Right ventricle myocardium inferior (tissue), 1 donor: ENCODE measurements around the gene CARS1. TPM values are rescaled to one million over a fixed set of nuclear protein-coding genes. Genes with fewer than 3 reads are reported as not detected.

Source experiments
- ATAC-seq: fragments of 200-7000 bp; cut with Tn5 transposase; one replicate; pipeline ENCODE4 v1.9.1; 2020; ENCODE audit warnings: mild to moderate bottlenecking, moderate library complexity
- DNase-seq: peaks from one replicate; pipeline ENCODE4 v3.0.0; 2021; ENCODE audit errors: missing footprints
- intact Hi-C: fragments of 100-400 bp; cut with DNase I; formaldehyde crosslinking; loops from one replicate; pipeline ENCODE4 v1.11.0; 2022
- total RNA-seq: library from RNA; stranded (reverse); fragmentation: NEBNext Ultra II Directional; extraction: Animal tissue kit (Norgen Biotek cat#: 25700); gene quantifications from one replicate; pipeline ENCODE4 v1.2.1, GENCODE V29; 2021
- donor health status: DM: no; HTN: yes; CAD: no; lungs with severe emphysema.

CARS1 gene
- total RNA-seq, 1 donor from 2014 or later, result 17.2 TPM

GRCh38 chr11:2983908-2984307 is 73.3 kb downstream of the CARS1 start:
- DNase-seq, result no peak
- intact Hi-C loops, result no loop called here
- ATAC-seq, result no peak

- DNase-seq, result no peak
- ATAC-seq, result peak; percentile 12
- intact Hi-C loops, result no loop called here
Measured at GRCh38 chr11:2982214-2982613, 75.0 kb downstream of the CARS1 start.

- intact Hi-C loops, result no loop called here
- ATAC-seq (no peak), DNase-seq (no peak)
Measured at GRCh38 chr11:2981130-2981529, 76.1 kb downstream of the CARS1 start.

GRCh38 chr11:2980168-2980840 is 76.9 kb downstream of the CARS1 start:
- no peak for ATAC-seq
- DNase-seq, result no peak
- intact Hi-C loops, result no loop called here

GRCh38 chr11:2977113-2977512 is 80.1 kb downstream of the CARS1 start:
- DNase-seq, result no peak
- intact Hi-C loops, result loop anchor here (5.0 kb wide), 1 partner anchor 45 kb away; no protein-coding TSS in a partner anchor
- ATAC-seq, result no peak

GRCh38 chr11:2976294-2977063 is 80.7 kb downstream of the CARS1 start:
- intact Hi-C loops, result loop anchor here (5.0 kb wide), 1 partner anchor 46 kb away; no protein-coding TSS in a partner anchor
- ATAC-seq (no peak), DNase-seq (no peak)

GRCh38 chr11:2975594-2975993 is 81.6 kb downstream of the CARS1 start:
- peak; percentile 74 for ATAC-seq
- no peak for DNase-seq
- intact Hi-C loops, result loop anchor here (5.0 kb wide), 1 partner anchor 47 kb away; no protein-coding TSS in a partner anchor

- DNase-seq, result no peak
- intact Hi-C loops, result no loop called here
- no peak for ATAC-seq
Measured at GRCh38 chr11:2974272-2974671, 83.0 kb downstream of the CARS1 start.

- DNase-seq (no peak), ATAC-seq (no peak)
- intact Hi-C loops, result no loop called here
Measured at GRCh38 chr11:2968341-2968900, 88.8 kb downstream of the CARS1 start.

GRCh38 chr11:2964782-2965181 is 92.4 kb downstream of the CARS1 start:
- DNase-seq (no peak), ATAC-seq (no peak)
- intact Hi-C loops, result no loop called here

- intact Hi-C loops, result no loop called here
- ATAC-seq, result no peak
- DNase-seq, result no peak
Measured at GRCh38 chr11:2963761-2964160, 93.5 kb downstream of the CARS1 start.

GRCh38 chr11:2963112-2963754 is 94.0 kb downstream of the CARS1 start:
- ATAC-seq, result no peak

GRCh38 chr11:2961080-2961479 is 96.1 kb downstream of the CARS1 start:
- no peak for ATAC-seq
- DNase-seq, result no peak
- intact Hi-C loops, result no loop called here

More at GRCh38 chr11:2963112-2963754, 94.0 kb downstream of the CARS1 start:
- intact Hi-C loops, result no loop called here
- no peak for DNase-seq

- intact Hi-C loops, result no loop called here
- ATAC-seq (peak; percentile 22), DNase-seq (no peak)
Measured at GRCh38 chr11:2960139-2960538, 97.1 kb downstream of the CARS1 start.

GRCh38 chr11:2958251-2958650 is 99.0 kb downstream of the CARS1 start:
- intact Hi-C loops, result no loop called here
- DNase-seq (no peak), ATAC-seq (no peak)

GRCh38 chr11:2955906-2956476 is 101.2 kb downstream of the CARS1 start:
- DNase-seq (no peak), ATAC-seq (no peak)
- intact Hi-C loops, result no loop called here

- intact Hi-C loops, result no loop called here
- ATAC-seq (no peak), DNase-seq (no peak)
Measured at GRCh38 chr11:2954263-2954662, 103.0 kb downstream of the CARS1 start.

GRCh38 chr11:2952290-2952689 is 104.9 kb downstream of the CARS1 start:
- DNase-seq, result no peak
- no peak for ATAC-seq
- intact Hi-C loops, result no loop called here
